Gastroesophageal sphincter (tissue), 3 donors: Measurements from ENCODE around the gene AUTS2.

ENCODE experiments used
- CTCF ChIP-seq, 4 experiments: fragments of 200-600 bp in 2 of 4; fragments of 450-650 bp in 2 of 4; sonication (generic) in 1 of 4; IDR thresholded peaks; one replicate each; pipeline ENCODE4 v1.5.1; 2017 to 2019; ENCODE audit warnings: antibody characterized with exemption in 4 of 4, mild to moderate bottlenecking in 2 of 4, moderate library complexity in 2 of 4
- EP300 ChIP-seq: sonication (generic); formaldehyde crosslinking; IDR thresholded peaks from one replicate; pipeline ENCODE4 v1.6.1; 2017; ENCODE audit warnings: antibody characterized with exemption, mild to moderate bottlenecking
- POLR2A ChIP-seq, 2 donors: fragments of 450-650 bp; IDR thresholded peaks; one replicate each; pipeline ENCODE4 v1.6.1; 2017; ENCODE audit warnings: antibody characterized with exemption in 2 of 2, mild to moderate bottlenecking in 2 of 2, moderate library complexity in 1 of 2
- POLR2AphosphoS5 ChIP-seq: sonication (generic); formaldehyde crosslinking; IDR thresholded peaks from one replicate; pipeline ENCODE4 v1.6.1; 2017; ENCODE audit warnings: antibody characterized with exemption

GRCh38 chr7:70669854-70670253 is 1071.6 kb downstream of the AUTS2 start:
- TF ChIP-seq POLR2AphosphoS5 (no peak), POLR2A (IDR thresholded peaks at IDR 0.05) (no peak), CTCF (IDR thresholded peaks at IDR 0.05) (no peak), EP300 (no peak)
